Hepatocyte (in vitro differentiated cells): ENCODE results near the gene HELZ2.

ENCODE experiments used
- CTCF ChIP-seq: fragments of 200-600 bp; sonication (generic); IDR thresholded peaks from 2 replicates; pipeline ENCODE4 v1.5.1; 2016; ENCODE audit warnings: antibody characterized with exemption, mild to moderate bottlenecking; ENCODE audit not compliant: poor library complexity
- EZH2phosphoT487 ChIP-seq: fragments of 200-600 bp; sonication (generic); IDR thresholded peaks from one replicate; pipeline ENCODE4 v1.6.1; 2018; ENCODE audit warnings: antibody characterized with exemption, mild to moderate bottlenecking, low read depth, moderate library complexity; ENCODE audit not compliant: unreplicated experiment, severe bottlenecking

GRCh38 chr20:63529180-63529860, 44.7 kb downstream of the HELZ2 start:
- TF ChIP-seq EZH2phosphoT487 (no peak), CTCF (no peak)
